Esophagus squamous epithelium (tissue), 5 donors: ENCODE data around the gene RTF2. TPM values are rescaled to one million over a fixed set of nuclear protein-coding genes. Genes with fewer than 3 reads are reported as not detected.

Experiments
- DNase-seq: peaks from one replicate; lab custom pipeline; 2025; lab: John Stamatoyannopoulos, UW
- H3K27ac ChIP-seq, 4 donors: fragments of 200-600 bp; sonication (generic); one replicate each; pipeline ENCODE4 v1.5.1; 2016 to 2019; ENCODE audit warnings: mild to moderate bottlenecking in 1 of 4
- H3K27me3 ChIP-seq, 4 donors: fragments of 200-600 bp; sonication (generic); 1 replicate in 3 of 4; 2 replicates in 1 of 4; pipeline versions ENCODE4 v1.5.1 to v1.6.0; 2017 to 2021; ENCODE audit warnings: antibody characterized with exemption in 1 of 4
- H3K36me3 ChIP-seq, 3 donors: fragments of 200-600 bp; sonication (generic); one replicate each; pipeline ENCODE4 v1.5.1; 2016 to 2019
- H3K4me1 ChIP-seq, 3 donors: fragments of 200-600 bp; sonication (generic); one replicate each; pipeline ENCODE4 v1.5.1; 2017 to 2019
- H3K4me3 ChIP-seq, 4 donors: fragments of 200-600 bp; sonication (generic); 1 replicate in 3 of 4; 2 replicates in 1 of 4; pipeline ENCODE4 v1.5.1; 2016 to 2019; ENCODE audit warnings: mild to moderate bottlenecking in 2 of 4, moderate library complexity in 1 of 4
- H3K9me3 ChIP-seq, 3 donors: fragments of 200-600 bp; sonication (generic); one replicate each; pipeline ENCODE4 v1.5.1; 2016 to 2019
- CTCF ChIP-seq, 6 experiments: fragments of 450-650 bp in 4 of 6; fragments of 200-600 bp in 2 of 6; sonication (generic) in 2 of 6; IDR thresholded peaks; one replicate each; pipeline ENCODE4 v1.5.1; 2016 to 2019; ENCODE audit warnings: antibody characterized with exemption in 6 of 6, mild to moderate bottlenecking in 4 of 6, moderate library complexity in 4 of 6
- POLR2A ChIP-seq, 4 donors: fragments of 450-650 bp; IDR thresholded peaks; one replicate each; pipeline ENCODE4 v1.6.1; 2017; ENCODE audit warnings: antibody characterized with exemption in 4 of 4, mild to moderate bottlenecking in 4 of 4, moderate library complexity in 3 of 4
- WGBS, 2 donors: methylation state at CpG; one replicate each; pipeline ENCODE4 v1.1.5; 2018; 5-methylcytosine and 5-hydroxymethylcytosine counted together
- intact Hi-C: fragments of 100-400 bp; cut with DNase I; formaldehyde crosslinking; loops from one replicate; pipeline ENCODE4 v1.15.0; 2022
- total RNA-seq, 4 donors: library from RNA; depleted of rRNA; stranded (reverse); fragments of >200 nt; gene quantifications; one replicate each; pipeline ENCODE4 v1.1.0, GENCODE V29; 2016
- donor health status: DM: yes; HTN: yes; CAD: no.

Gene RTF2
- total RNA-seq: 10 to 100 TPM; 40.3 to 53.6 (median 44.7) TPM

GRCh38 chr20:56468316-56469076 is at the start of gene RTF2:
RTF2 (plus strand) TSS chr20:56468627; CDS start chr20:56468698, 71 bp downstream.
- WGBS, 2 donors: 0% methylated on average over 4 to 11 of the region's 55 CpGs
- Histone ChIP-seq H3K36me3 (peaks cover 0 to 29% (median under 1%) of the 10 kb centered on the region in 3 donors), H3K27me3 (no peaks in the 10 kb centered on the region), H3K9me3 (no peaks in the 10 kb centered on the region), H3K4me3 (peak within 1 kb of the TSS; percentile 59 to 85 (median 70)), H3K27ac (peak within 1 kb of the TSS; percentile 90 to 95 (median 90)), H3K4me1 (peaks cover 6 to 45% (median 12%) of the 10 kb centered on the region in 3 donors)
- DNase-seq: peak; percentile 65
- TF ChIP-seq POLR2A (IDR thresholded peaks at IDR 0.05): peak in 1 of 4 donors; percentile 59
- peak in 1 of 6 experiments; percentile 35 for TF ChIP-seq CTCF (IDR thresholded peaks at IDR 0.05)
- intact Hi-C loops: loop anchor here (10.0 kb wide), 1 partner anchor 74 kb away; the partner anchor contains the start of genes AURKA and CSTF1

- 65 to 74% methylated on average over 2 of the region's 2 CpGs for WGBS, 2 donors
- peak overlapping the region in 2 of 4 donors; percentile 63 to 64 for H3K27ac ChIP-seq
- no peak for DNase-seq
- no peaks in the 10 kb centered on the region for H3K9me3 ChIP-seq
- H3K36me3 ChIP-seq: no peaks in the 10 kb centered on the region
- TF ChIP-seq POLR2A (IDR thresholded peaks at IDR 0.05): no peak
- TF ChIP-seq CTCF (IDR thresholded peaks at IDR 0.05): no peak
- intact Hi-C loops: no loop called here
- no peak overlapping the region for H3K4me3 ChIP-seq
- no peaks in the 10 kb centered on the region for H3K27me3 ChIP-seq
- H3K4me1 ChIP-seq: peaks cover 0 to 29% (median 0%) of the 10 kb centered on the region in 3 donors
Observed at GRCh38 chr20:56420028-56420427, 48.4 kb upstream of the RTF2 start.

- Histone ChIP-seq H3K9me3 (no peaks in the 10 kb centered on the region), H3K27me3 (no peaks in the 10 kb centered on the region), H3K36me3 (no peaks in the 10 kb centered on the region), H3K4me1 (peaks cover 0 to 29% (median 0%) of the 10 kb centered on the region in 3 donors), H3K27ac (no peak overlapping the region), H3K4me3 (no peak overlapping the region)
- WGBS, 2 donors: 74 to 85% methylated on average over 10 to 11 of the region's 11 CpGs
- DNase-seq: no peak
- intact Hi-C loops: no loop called here
- no peak for TF ChIP-seq POLR2A (IDR thresholded peaks at IDR 0.05)
- no peak for TF ChIP-seq CTCF (IDR thresholded peaks at IDR 0.05)
Observed at GRCh38 chr20:56420940-56421688, 47.3 kb upstream of the RTF2 start.

GRCh38 chr20:56422076-56422823 is 46.2 kb upstream of the RTF2 start:
- Histone ChIP-seq H3K27me3 (no peaks in the 10 kb centered on the region), H3K4me3 (no peak overlapping the region), H3K36me3 (no peaks in the 10 kb centered on the region), H3K4me1 (peaks cover 0 to 29% (median 0%) of the 10 kb centered on the region in 3 donors), H3K27ac (no peak overlapping the region), H3K9me3 (no peaks in the 10 kb centered on the region)
- WGBS, 2 donors: 48 to 58% methylated on average over 9 of the region's 9 CpGs
- TF ChIP-seq POLR2A (IDR thresholded peaks at IDR 0.05) (no peak), CTCF (IDR thresholded peaks at IDR 0.05) (no peak)
- no peak for DNase-seq
- intact Hi-C loops: no loop called here
